ENCODE data around the gene TLR7.

DNA sequence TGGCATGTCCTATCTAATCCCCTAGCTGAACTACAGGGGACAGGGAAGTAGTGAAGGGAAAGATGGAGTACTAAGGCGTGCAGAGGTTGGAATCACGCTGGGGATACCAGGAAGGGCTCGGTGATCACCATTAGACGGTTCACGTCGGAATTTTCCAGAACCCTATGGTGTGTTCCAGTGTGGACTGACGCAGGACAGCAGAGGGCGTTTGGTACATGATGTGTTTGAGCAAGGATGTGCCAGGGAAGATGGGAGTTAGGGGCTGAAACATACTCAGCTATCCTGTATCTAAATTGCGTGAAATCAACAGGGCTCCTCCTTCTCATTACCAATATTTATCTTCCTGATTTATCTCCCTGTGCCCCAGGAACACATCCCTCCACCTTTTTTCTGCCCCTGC lies 41.9 kb upstream of the TLR7 start:
- TF ChIP-seq, protein P1, sequence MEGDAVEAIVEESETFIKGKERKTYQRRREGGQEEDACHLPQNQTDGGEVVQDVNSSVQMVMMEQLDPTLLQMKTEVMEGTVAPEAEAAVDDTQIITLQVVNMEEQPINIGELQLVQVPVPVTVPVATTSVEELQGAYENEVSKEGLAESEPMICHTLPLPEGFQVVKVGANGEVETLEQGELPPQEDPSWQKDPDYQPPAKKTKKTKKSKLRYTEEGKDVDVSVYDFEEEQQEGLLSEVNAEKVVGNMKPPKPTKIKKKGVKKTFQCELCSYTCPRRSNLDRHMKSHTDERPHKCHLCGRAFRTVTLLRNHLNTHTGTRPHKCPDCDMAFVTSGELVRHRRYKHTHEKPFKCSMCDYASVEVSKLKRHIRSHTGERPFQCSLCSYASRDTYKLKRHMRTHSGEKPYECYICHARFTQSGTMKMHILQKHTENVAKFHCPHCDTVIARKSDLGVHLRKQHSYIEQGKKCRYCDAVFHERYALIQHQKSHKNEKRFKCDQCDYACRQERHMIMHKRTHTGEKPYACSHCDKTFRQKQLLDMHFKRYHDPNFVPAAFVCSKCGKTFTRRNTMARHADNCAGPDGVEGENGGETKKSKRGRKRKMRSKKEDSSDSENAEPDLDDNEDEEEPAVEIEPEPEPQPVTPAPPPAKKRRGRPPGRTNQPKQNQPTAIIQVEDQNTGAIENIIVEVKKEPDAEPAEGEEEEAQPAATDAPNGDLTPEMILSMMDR (IDR thresholded peaks at IDR 0.05; ENCODE audit: insufficient read depth, low read length) = no peak
- TF ChIP-seq POLR2AphosphoS5 (IDR thresholded peaks at IDR 0.05; ENCODE audit: low read depth) (peak; percentile 24; the same call in 1 of the 2 replicates), GABPA (IDR thresholded peaks at IDR 0.05; ENCODE audit: low read depth) (no peak), SPI1 (IDR thresholded peaks at IDR 0.05; ENCODE audit: borderline replicate concordance, low read depth) (no peak)
- TF ChIP-seq, protein P2, sequence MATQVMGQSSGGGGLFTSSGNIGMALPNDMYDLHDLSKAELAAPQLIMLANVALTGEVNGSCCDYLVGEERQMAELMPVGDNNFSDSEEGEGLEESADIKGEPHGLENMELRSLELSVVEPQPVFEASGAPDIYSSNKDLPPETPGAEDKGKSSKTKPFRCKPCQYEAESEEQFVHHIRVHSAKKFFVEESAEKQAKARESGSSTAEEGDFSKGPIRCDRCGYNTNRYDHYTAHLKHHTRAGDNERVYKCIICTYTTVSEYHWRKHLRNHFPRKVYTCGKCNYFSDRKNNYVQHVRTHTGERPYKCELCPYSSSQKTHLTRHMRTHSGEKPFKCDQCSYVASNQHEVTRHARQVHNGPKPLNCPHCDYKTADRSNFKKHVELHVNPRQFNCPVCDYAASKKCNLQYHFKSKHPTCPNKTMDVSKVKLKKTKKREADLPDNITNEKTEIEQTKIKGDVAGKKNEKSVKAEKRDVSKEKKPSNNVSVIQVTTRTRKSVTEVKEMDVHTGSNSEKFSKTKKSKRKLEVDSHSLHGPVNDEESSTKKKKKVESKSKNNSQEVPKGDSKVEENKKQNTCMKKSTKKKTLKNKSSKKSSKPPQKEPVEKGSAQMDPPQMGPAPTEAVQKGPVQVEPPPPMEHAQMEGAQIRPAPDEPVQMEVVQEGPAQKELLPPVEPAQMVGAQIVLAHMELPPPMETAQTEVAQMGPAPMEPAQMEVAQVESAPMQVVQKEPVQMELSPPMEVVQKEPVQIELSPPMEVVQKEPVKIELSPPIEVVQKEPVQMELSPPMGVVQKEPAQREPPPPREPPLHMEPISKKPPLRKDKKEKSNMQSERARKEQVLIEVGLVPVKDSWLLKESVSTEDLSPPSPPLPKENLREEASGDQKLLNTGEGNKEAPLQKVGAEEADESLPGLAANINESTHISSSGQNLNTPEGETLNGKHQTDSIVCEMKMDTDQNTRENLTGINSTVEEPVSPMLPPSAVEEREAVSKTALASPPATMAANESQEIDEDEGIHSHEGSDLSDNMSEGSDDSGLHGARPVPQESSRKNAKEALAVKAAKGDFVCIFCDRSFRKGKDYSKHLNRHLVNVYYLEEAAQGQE (IDR thresholded peaks at IDR 0.05; ENCODE audit: insufficient replicate concordance, low read depth) = no peak

Data from HL-60 (cell line).